DOHH2 (cell line): ENCODE results near the gene ZBTB33.

Experiments used
- EZH2phosphoT487 ChIP-seq: fragments of 200-600 bp; sonication (generic); IDR thresholded peaks from 2 replicates; pipeline ENCODE4 v1.6.1; 2017; ENCODE audit warnings: borderline replicate concordance, mild to moderate bottlenecking, antibody characterized with exemption, low read length, moderate library complexity, mixed read lengths
- TF ChIP-seq, protein P1 (sequence below): fragments of 200-600 bp; sonication (generic); IDR thresholded peaks from one replicate; pipeline ENCODE4 v1.5.1; 2014; ENCODE audit warnings: antibody characterized with exemption, mild to moderate bottlenecking, low read depth, low read length; ENCODE audit not compliant: poor library complexity, severe bottlenecking

DNA sequence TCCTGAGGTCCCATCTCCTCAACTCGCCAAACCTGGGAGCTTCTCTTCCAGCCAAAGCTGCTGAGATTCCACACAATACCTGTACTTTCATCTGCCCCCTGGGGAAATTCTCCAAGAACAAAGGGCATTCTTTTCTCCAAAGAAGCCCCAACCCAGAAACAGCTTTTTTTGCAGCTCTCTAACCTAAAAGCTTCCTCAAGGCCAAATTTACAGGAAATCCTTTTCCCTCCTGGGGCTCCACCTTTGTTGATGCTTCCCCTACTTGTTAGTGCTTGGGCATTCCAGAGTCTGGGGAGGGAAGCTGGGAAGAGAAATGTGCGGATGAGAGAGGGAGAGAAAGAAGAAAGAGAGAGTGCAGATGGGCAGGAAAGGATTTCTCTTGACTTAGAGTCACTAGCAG, 24.3 kb downstream of the ZBTB33 start:
- TF ChIP-seq, protein P1, sequence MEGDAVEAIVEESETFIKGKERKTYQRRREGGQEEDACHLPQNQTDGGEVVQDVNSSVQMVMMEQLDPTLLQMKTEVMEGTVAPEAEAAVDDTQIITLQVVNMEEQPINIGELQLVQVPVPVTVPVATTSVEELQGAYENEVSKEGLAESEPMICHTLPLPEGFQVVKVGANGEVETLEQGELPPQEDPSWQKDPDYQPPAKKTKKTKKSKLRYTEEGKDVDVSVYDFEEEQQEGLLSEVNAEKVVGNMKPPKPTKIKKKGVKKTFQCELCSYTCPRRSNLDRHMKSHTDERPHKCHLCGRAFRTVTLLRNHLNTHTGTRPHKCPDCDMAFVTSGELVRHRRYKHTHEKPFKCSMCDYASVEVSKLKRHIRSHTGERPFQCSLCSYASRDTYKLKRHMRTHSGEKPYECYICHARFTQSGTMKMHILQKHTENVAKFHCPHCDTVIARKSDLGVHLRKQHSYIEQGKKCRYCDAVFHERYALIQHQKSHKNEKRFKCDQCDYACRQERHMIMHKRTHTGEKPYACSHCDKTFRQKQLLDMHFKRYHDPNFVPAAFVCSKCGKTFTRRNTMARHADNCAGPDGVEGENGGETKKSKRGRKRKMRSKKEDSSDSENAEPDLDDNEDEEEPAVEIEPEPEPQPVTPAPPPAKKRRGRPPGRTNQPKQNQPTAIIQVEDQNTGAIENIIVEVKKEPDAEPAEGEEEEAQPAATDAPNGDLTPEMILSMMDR, result no peak
- TF ChIP-seq EZH2phosphoT487, result no peak
